Measurements from ENCODE around the gene HILPDA.
"Not testable (repeated sequence)": the region's sequence is repeated elsewhere in the genome, so short reads cannot be mapped to it uniquely, and the experiment has no call there.

Gene HILPDA

GRCh38 chr7:128431754-128432153, 23.9 kb upstream of the HILPDA start:
- DNase-seq (ENCODE audit: low read depth, low spot score) = no peak

- DNase-seq (ENCODE audit: low read depth, low spot score) = no peak
These were observed 21.0 kb upstream of the HILPDA start for GRCh38 chr7:128434413-128435326.

GRCh38 chr7:128435327-128435686, 20.4 kb upstream of the HILPDA start:
- DNase-seq (ENCODE audit: low read depth, low spot score) = no peak

GRCh38 chr7:128437426-128438332, 18.0 kb upstream of the HILPDA start:
- DNase-seq (ENCODE audit: low read depth, low spot score) = no peak

- no peak for DNase-seq (ENCODE audit: low read depth, low spot score)
These were observed 13.3 kb upstream of the HILPDA start for GRCh38 chr7:128442356-128442755.

GRCh38 chr7:128443831-128444600, 11.7 kb upstream of the HILPDA start:
- no peak for DNase-seq (ENCODE audit: low read depth, low spot score)

- no peak for DNase-seq (ENCODE audit: low read depth, low spot score)
These were observed 9.4 kb upstream of the HILPDA start for GRCh38 chr7:128446306-128446705.

- no peak for DNase-seq (ENCODE audit: low read depth, low spot score)
These were observed 7.6 kb upstream of the HILPDA start for GRCh38 chr7:128447941-128448564.

GRCh38 chr7:128448751-128449302, 6.9 kb upstream of the HILPDA start:
- no peak for DNase-seq (ENCODE audit: low read depth, low spot score)

GRCh38 chr7:128450409-128450808, 5.3 kb upstream of the HILPDA start:
- DNase-seq (ENCODE audit: low read depth, low spot score) = no peak

- no peak for DNase-seq (ENCODE audit: low read depth, low spot score)
These were observed 4.8 kb upstream of the HILPDA start for GRCh38 chr7:128450913-128451312.

GRCh38 chr7:128452552-128452951, 3.1 kb upstream of the HILPDA start:
- DNase-seq (ENCODE audit: low read depth, low spot score) = no peak

- peak; percentile 65 for DNase-seq (ENCODE audit: low read depth, low spot score)
These were observed 1.6 kb upstream of the HILPDA start for GRCh38 chr7:128453836-128454804.

- no peak for DNase-seq (ENCODE audit: low read depth, low spot score)
These were observed 703 bp upstream of the HILPDA start for GRCh38 chr7:128454808-128455542.

- no peak for DNase-seq (ENCODE audit: low read depth, low spot score)
These were observed 612 bp downstream of the HILPDA start for GRCh38 chr7:128456255-128456725.

- DNase-seq (ENCODE audit: low read depth, low spot score) = not testable (repeated sequence)
These were observed 1.7 kb downstream of the HILPDA start for GRCh38 chr7:128457385-128457784.

- no peak for DNase-seq (ENCODE audit: low read depth, low spot score)
These were observed 3.3 kb downstream of the HILPDA start for GRCh38 chr7:128458956-128459355.

GRCh38 chr7:128459394-128459878, 3.8 kb downstream of the HILPDA start:
- peak; percentile 45 for DNase-seq (ENCODE audit: low read depth, low spot score)

- DNase-seq (ENCODE audit: low read depth, low spot score) = no peak
These were observed 6.8 kb downstream of the HILPDA start for GRCh38 chr7:128462460-128462859.
